ENCODE measurements around the gene PTPRN2.

DNA sequence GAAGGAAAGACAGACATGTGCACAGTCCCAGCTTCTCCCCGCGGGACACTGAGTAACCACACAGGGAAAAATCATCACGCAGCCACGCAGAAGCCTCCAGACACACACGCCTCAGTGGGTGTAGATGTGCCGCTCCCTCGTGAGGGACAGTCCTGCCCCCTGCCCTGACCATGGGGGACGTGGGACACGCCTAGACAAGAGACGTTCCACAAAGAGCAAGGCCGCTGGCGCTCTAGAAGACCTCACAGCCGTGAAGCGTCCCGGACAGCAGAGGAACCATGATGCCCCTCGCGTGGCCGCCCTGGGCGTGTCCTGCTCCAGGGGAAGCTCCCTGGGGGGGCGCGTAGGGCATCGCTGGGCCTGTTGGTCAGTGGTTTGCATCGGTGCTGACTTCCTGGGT, 1040.0 kb downstream of the PTPRN2 start:
- TF ChIP-seq, protein P1, sequence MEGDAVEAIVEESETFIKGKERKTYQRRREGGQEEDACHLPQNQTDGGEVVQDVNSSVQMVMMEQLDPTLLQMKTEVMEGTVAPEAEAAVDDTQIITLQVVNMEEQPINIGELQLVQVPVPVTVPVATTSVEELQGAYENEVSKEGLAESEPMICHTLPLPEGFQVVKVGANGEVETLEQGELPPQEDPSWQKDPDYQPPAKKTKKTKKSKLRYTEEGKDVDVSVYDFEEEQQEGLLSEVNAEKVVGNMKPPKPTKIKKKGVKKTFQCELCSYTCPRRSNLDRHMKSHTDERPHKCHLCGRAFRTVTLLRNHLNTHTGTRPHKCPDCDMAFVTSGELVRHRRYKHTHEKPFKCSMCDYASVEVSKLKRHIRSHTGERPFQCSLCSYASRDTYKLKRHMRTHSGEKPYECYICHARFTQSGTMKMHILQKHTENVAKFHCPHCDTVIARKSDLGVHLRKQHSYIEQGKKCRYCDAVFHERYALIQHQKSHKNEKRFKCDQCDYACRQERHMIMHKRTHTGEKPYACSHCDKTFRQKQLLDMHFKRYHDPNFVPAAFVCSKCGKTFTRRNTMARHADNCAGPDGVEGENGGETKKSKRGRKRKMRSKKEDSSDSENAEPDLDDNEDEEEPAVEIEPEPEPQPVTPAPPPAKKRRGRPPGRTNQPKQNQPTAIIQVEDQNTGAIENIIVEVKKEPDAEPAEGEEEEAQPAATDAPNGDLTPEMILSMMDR (IDR thresholded peaks at IDR 0.05): no peak
- no peak for TF ChIP-seq EP300 (IDR thresholded peaks at IDR 0.05)
- no peak for TF ChIP-seq POLR2A (IDR thresholded peaks at IDR 0.05)
